HG03442 (cell line): ENCODE results near the gene ZNF335.

ENCODE experiments used
- ATAC-seq: cut with Tn5 transposase; IDR thresholded peaks from one replicate; pipeline ENCODE4 v1.9.1; 2021; ENCODE audit warnings: mild to moderate bottlenecking, moderate library complexity; ENCODE audit not compliant: unreplicated experiment

Gene ZNF335

GRCh38 chr20:45953672-45954071 lies 18.3 kb downstream of the ZNF335 start:
- ATAC-seq = no peak

GRCh38 chr20:45952861-45953260 lies 19.1 kb downstream of the ZNF335 start:
- no peak for ATAC-seq

GRCh38 chr20:45951925-45952834 lies 19.8 kb downstream of the ZNF335 start:
- no peak for ATAC-seq

GRCh38 chr20:45950330-45950646 lies 21.7 kb downstream of the ZNF335 start:
- no peak for ATAC-seq

GRCh38 chr20:45949542-45950329 lies 22.3 kb downstream of the ZNF335 start:
- no peak for ATAC-seq

GRCh38 chr20:45948742-45949541 lies 23.1 kb downstream of the ZNF335 start:
- no peak for ATAC-seq

- no peak for ATAC-seq
These were observed 23.7 kb downstream of the ZNF335 start for GRCh38 chr20:45948261-45948733.

- ATAC-seq = no peak
These were observed 24.7 kb downstream of the ZNF335 start for GRCh38 chr20:45947110-45947866.

GRCh38 chr20:45946149-45946970 lies 25.6 kb downstream of the ZNF335 start:
- ATAC-seq = no peak

GRCh38 chr20:45945678-45946148 lies 26.3 kb downstream of the ZNF335 start:
- no peak for ATAC-seq

- ATAC-seq = no peak
These were observed 26.9 kb downstream of the ZNF335 start for GRCh38 chr20:45944965-45945677.

GRCh38 chr20:45944151-45944964 lies 27.6 kb downstream of the ZNF335 start:
- ATAC-seq = no peak

- no peak for ATAC-seq
These were observed 28.4 kb downstream of the ZNF335 start for GRCh38 chr20:45943613-45944012.

- no peak for ATAC-seq
These were observed 31.5 kb downstream of the ZNF335 start for GRCh38 chr20:45940469-45940868.

- no peak for ATAC-seq
These were observed 31.9 kb downstream of the ZNF335 start for GRCh38 chr20:45940053-45940452.

- ATAC-seq = no peak
These were observed 33.1 kb downstream of the ZNF335 start for GRCh38 chr20:45938727-45939438.

- ATAC-seq = no peak
These were observed 34.2 kb downstream of the ZNF335 start for GRCh38 chr20:45937765-45938164.
